H1 (cell line): ENCODE results near the gene ACE. TPM values are rescaled to one million over a fixed set of nuclear protein-coding genes. Genes with fewer than 3 reads are reported as not detected.

Experiments used
- CTCF ChIA-PET: fragments of 300-600 bp; sonication (Branson Sonifier 250); formaldehyde crosslinking; loops from one replicate; lab custom pipeline; 2021; ENCODE audit not compliant: partially characterized antibody; lab: Charles Lee
- POLR2A ChIA-PET: fragments of 300-600 bp; sonication (Branson Sonifier 250); formaldehyde crosslinking; loops from one replicate; lab custom pipeline; 2021; ENCODE audit warnings: inconsistent platforms; ENCODE audit not compliant: partially characterized antibody; lab: Charles Lee
- DNase-seq, 2 experiments: peaks; one replicate each; pipeline versions ENCODE4 v3.0.0 to v3.0.0-alpha.2; 2010 to 2022; ENCODE audit warnings: low spot score in 2 of 2, low read depth in 1 of 2, mixed read lengths in 1 of 2
- FAIRE-seq: peaks from 2 replicates; lab custom pipeline; 2011; peaks lifted over from hg19 to GRCh38; lab: Jason Lieb, UNC
- H2AFZ ChIP-seq: 2 replicates; pipeline ENCODE4 v1.8.1; 2012; ENCODE audit warnings: low read length, inconsistent platforms
- H2AK5ac ChIP-seq: 2 replicates; pipeline ENCODE4 v1.6.1; 2013; ENCODE audit warnings: low read depth, low read length
- H2BK120ac ChIP-seq: replicated peaks from 2 replicates; pipeline ENCODE3; 2013; ENCODE audit warnings: low read depth, low read length, inconsistent platforms
- H2BK12ac ChIP-seq: 2 replicates; pipeline ENCODE4 v1.6.1; 2013; ENCODE audit warnings: low read depth, low read length
- H2BK15ac ChIP-seq: 2 replicates; pipeline ENCODE4 v1.6.1; 2013; ENCODE audit warnings: low read length
- H2BK20ac ChIP-seq: 2 replicates; pipeline ENCODE4 v1.6.1; 2013; ENCODE audit warnings: low read length
- H2BK5ac ChIP-seq: 2 replicates; pipeline ENCODE4 v1.6.1; 2013; ENCODE audit warnings: low read depth, low read length
- H3K14ac ChIP-seq: 2 replicates; pipeline ENCODE4 v1.6.1; 2013; ENCODE audit warnings: inconsistent platforms; ENCODE audit not compliant: insufficient read length
- H3K18ac ChIP-seq: 2 replicates; pipeline ENCODE4 v1.6.1; 2013; ENCODE audit warnings: low read length; ENCODE audit errors: extremely low read depth
- H3K23ac ChIP-seq: 2 replicates; pipeline ENCODE4 v1.6.1; 2013; ENCODE audit warnings: inconsistent platforms; ENCODE audit not compliant: insufficient read length
- H3K23me2 ChIP-seq: 2 replicates; pipeline ENCODE4 v1.6.1; 2013; ENCODE audit warnings: low read depth, low read length
- H3K27ac ChIP-seq: 2 replicates; pipeline ENCODE4 v1.6.1; 2011; ENCODE audit warnings: low read depth, low read length, inconsistent platforms
- H3K27me3 ChIP-seq, 4 experiments: replicated peaks in 1 of 4; 1 replicate in 1 of 4; 2 replicates in 3 of 4; pipeline versions ENCODE4 v1.6.1 to v1.8.1; 2011 to 2013; ENCODE audit warnings: low read length in 3 of 4, mild to moderate bottlenecking in 3 of 4, inconsistent platforms in 2 of 4, mixed read lengths in 2 of 4, moderate library complexity in 1 of 4; ENCODE audit not compliant: control insufficient read depth in 3 of 4, insufficient read depth in 3 of 4; ENCODE audit errors: extremely low read depth in 1 of 4
- H3K36me3 ChIP-seq, 4 experiments: 2 replicates each; pipeline versions ENCODE4 v1.6.1 to v1.8.1; 2011 to 2013; ENCODE audit warnings: mild to moderate bottlenecking in 4 of 4, low read length in 3 of 4, moderate library complexity in 2 of 4, control low read depth in 1 of 4, inconsistent platforms in 1 of 4; ENCODE audit not compliant: insufficient read depth in 4 of 4, control insufficient read depth in 2 of 4
- H3K4ac ChIP-seq: replicated peaks from 2 replicates; pipeline ENCODE3; 2013; ENCODE audit warnings: low read length, low read depth, mixed read lengths, inconsistent platforms; ENCODE audit not compliant: insufficient read length
- H3K4me1 ChIP-seq, 4 experiments: replicated peaks in 1 of 4; 1 replicate in 1 of 4; 2 replicates in 3 of 4; pipeline versions ENCODE4 v1.6.1 to v1.8.1; 2011 to 2013; ENCODE audit warnings: low read length in 3 of 4, inconsistent platforms in 2 of 4, mixed read lengths in 1 of 4; ENCODE audit not compliant: insufficient read depth in 4 of 4, control insufficient read depth in 3 of 4
- H3K4me2 ChIP-seq, 2 experiments: 2 replicates each; pipeline versions ENCODE4 v1.6.1 to v1.8.1; 2011 to 2013; ENCODE audit warnings: low read depth in 2 of 2, low read length in 2 of 2, control low read depth in 1 of 2, inconsistent platforms in 1 of 2, mild to moderate bottlenecking in 1 of 2; ENCODE audit not compliant: insufficient read depth in 1 of 2
- H3K4me3 ChIP-seq, 4 experiments: fragments of 200-600, 300-600 bp in 1 of 4; sonication (generic), shearing (Covaris generic), sonication (Bioruptor Twin) in 1 of 4; 2 replicates each; pipeline versions ENCODE4 v1.5.1 to v1.8.1; 2011 to 2016; ENCODE audit warnings: low read length in 4 of 4, low read depth in 3 of 4, control low read depth in 2 of 4, inconsistent platforms in 2 of 4, mild to moderate bottlenecking in 2 of 4, mixed read lengths in 1 of 4, moderate library complexity in 1 of 4; ENCODE audit not compliant: insufficient read depth in 2 of 4; ENCODE audit errors: extremely low read depth in 1 of 4
- H3K56ac ChIP-seq: replicated peaks from 2 replicates; pipeline ENCODE3; 2013; ENCODE audit warnings: low read depth, mild to moderate bottlenecking, mixed read lengths, low read length, inconsistent platforms; ENCODE audit not compliant: insufficient read length
- H3K79me1 ChIP-seq: 2 replicates; pipeline ENCODE4 v1.6.1; 2013; ENCODE audit warnings: low read depth, low read length, control low read depth
- H3K79me2 ChIP-seq, 2 experiments: 2 replicates each; pipeline versions ENCODE4 v1.6.1 to v1.8.1; 2012 to 2013; ENCODE audit warnings: low read length in 2 of 2, mild to moderate bottlenecking in 2 of 2, inconsistent platforms in 1 of 2; ENCODE audit not compliant: insufficient read depth in 2 of 2, control insufficient read depth in 1 of 2
- H3K9ac ChIP-seq, 4 experiments: replicated peaks in 1 of 4; 1 replicate in 1 of 4; 2 replicates in 3 of 4; pipeline versions ENCODE4 v1.6.1 to v1.8.1; 2011 to 2013; ENCODE audit warnings: low read depth in 3 of 4, low read length in 3 of 4, control low read depth in 2 of 4, mild to moderate bottlenecking in 2 of 4, moderate library complexity in 2 of 4, inconsistent platforms in 1 of 4; ENCODE audit errors: extremely low read depth in 1 of 4
- H3K9me3 ChIP-seq, 2 experiments: 2 replicates each; pipeline versions ENCODE4 v1.6.1 to v1.8.1; 2012 to 2013; ENCODE audit warnings: mild to moderate bottlenecking in 2 of 2, moderate library complexity in 2 of 2, control low read depth in 1 of 2, inconsistent platforms in 1 of 2, low read depth in 1 of 2, low read length in 1 of 2, mixed read lengths in 1 of 2; ENCODE audit not compliant: insufficient read depth in 2 of 2
- H4K20me1 ChIP-seq, 2 experiments: replicated peaks in 1 of 2; 2 replicates each; pipeline versions ENCODE3 to v1.8.1; 2011 to 2013; ENCODE audit warnings: inconsistent platforms in 2 of 2, low read length in 2 of 2, mild to moderate bottlenecking in 1 of 2; ENCODE audit not compliant: insufficient read depth in 2 of 2, control insufficient read depth in 1 of 2
- H4K5ac ChIP-seq: 2 replicates; pipeline ENCODE4 v1.6.1; 2013; ENCODE audit warnings: low read length, low read depth, mixed read lengths, inconsistent platforms; ENCODE audit not compliant: insufficient read length
- H4K8ac ChIP-seq: 2 replicates; pipeline ENCODE4 v1.8.0; 2013; ENCODE audit warnings: mild to moderate bottlenecking, moderate library complexity, low read length, inconsistent platforms; ENCODE audit not compliant: insufficient read depth; ENCODE audit errors: extremely low read depth
- H4K91ac ChIP-seq: replicated peaks from 2 replicates; pipeline ENCODE3; 2013; ENCODE audit warnings: low read length, mixed read lengths, inconsistent platforms; ENCODE audit not compliant: insufficient read length
- BACH1 ChIP-seq: IDR thresholded peaks from 2 replicates; pipeline ENCODE4 v1.6.1; 2012; ENCODE audit warnings: low read length, improper control_type of control experiment
- CHD2 ChIP-seq: IDR thresholded peaks from 2 replicates; pipeline ENCODE4 v1.6.1; 2012; ENCODE audit warnings: low read length, improper control_type of control experiment
- CREB1 ChIP-seq: IDR thresholded peaks from 2 replicates; pipeline ENCODE4 v1.6.1; 2012; ENCODE audit warnings: inconsistent platforms
- JUND ChIP-seq: IDR thresholded peaks from 2 replicates; pipeline ENCODE4 v1.6.1; 2011; ENCODE audit warnings: mild to moderate bottlenecking, improper control_type of control experiment, low read length
- KDM5A ChIP-seq: fragments of 200-600 bp; IDR thresholded peaks from 2 replicates; pipeline ENCODE4 v1.7.1; 2012; ENCODE audit warnings: mild to moderate bottlenecking, low read length, inconsistent platforms, mixed read lengths
- NANOG ChIP-seq: IDR thresholded peaks from 2 replicates; pipeline ENCODE4 v1.6.1; 2011; ENCODE audit warnings: low read length, low read depth, mild to moderate bottlenecking, inconsistent platforms; ENCODE audit not compliant: insufficient read depth, poor library complexity, severe bottlenecking
- PHF8 ChIP-seq: fragments of 200-600 bp; sonication (generic); conservative IDR thresholded peaks from 2 replicates; pipeline ENCODE4 v1.7.1; 2012; ENCODE audit warnings: low read depth, mild to moderate bottlenecking, inconsistent platforms, low read length, moderate library complexity
- RNF2 ChIP-seq: fragments of 200-900, 300-1000 bp; sonication (generic); IDR thresholded peaks from 2 replicates; pipeline ENCODE4 v1.7.1; 2016; ENCODE audit warnings: borderline replicate concordance, low read depth, mild to moderate bottlenecking, antibody characterized with exemption, low read length; ENCODE audit not compliant: poor library complexity, severe bottlenecking; ENCODE audit errors: missing control alignments
- SIN3A ChIP-seq, 2 experiments: IDR thresholded peaks in 1 of 2; conservative IDR thresholded peaks in 1 of 2; 2 replicates each; pipeline ENCODE4 v1.6.1; 2011 to 2012; ENCODE audit warnings: low read length in 2 of 2, improper control_type of control experiment in 1 of 2, low read depth in 1 of 2, mild to moderate bottlenecking in 1 of 2
- SP1 ChIP-seq: IDR thresholded peaks from 2 replicates; pipeline ENCODE4 v1.6.1; 2011; ENCODE audit warnings: low read depth, low read length
- TEAD4 ChIP-seq: IDR thresholded peaks from 2 replicates; pipeline ENCODE4 v1.6.1; 2012; ENCODE audit warnings: low read depth, low read length, inconsistent platforms, mixed read lengths
- WGBS, 2 experiments: shearing (Covaris generic) in 1 of 2; methylation state at CpG; one replicate each; pipeline versions ENCODE4 v1.1.6 to v1.1.7; 2013 to 2015; ENCODE audit warnings: low lambda C conversion rate in 2 of 2, mixed read lengths in 2 of 2, inconsistent platforms in 1 of 2, low coverage in 1 of 2, missing lambda C conversion rate in 1 of 2; ENCODE audit not compliant: insufficient replicate concordance in 2 of 2, insufficient coverage in 1 of 2, insufficient read length in 1 of 2; ENCODE audit errors: extremely low coverage in 1 of 2, missing lambda C conversion rate in 1 of 2; 5-methylcytosine and 5-hydroxymethylcytosine counted together
- polyA plus RNA-seq, 7 experiments: library from polyadenylated mRNA; depleted of rRNA in 3 of 7; stranded (reverse) in 5 of 7; unstranded in 2 of 7; fragments of >200 nt in 5 of 7; fragments of 200-250 nt in 2 of 7; gene quantifications; 1 replicate in 5 of 7; 2 replicates in 1 of 7; 4 replicates in 1 of 7; pipeline versions ENCODE4 v1.2.1 to v1.2.3, GENCODE V29; 2011 to 2013; ENCODE audit warnings: missing spikeins in 2 of 7, mixed read lengths in 2 of 7
- total RNA-seq: library from RNA; stranded (reverse); fragmentation: NEBNext Ultra II Directional; extraction: Animal tissue kit (Norgen Biotek cat#: 25700); gene quantifications from 2 replicates; pipeline ENCODE4 v1.2.1, GENCODE V29; 2021

Gene ACE
- total and polyA plus RNA-seq, 2 of the 8 experiments (the other 6 are each of a cell fraction or from before 2014, with no cell fraction given), result 2.5 to 5.5 TPM

- H3K9me3 ChIP-seq, result no peaks in the 10 kb centered on the region
- no peak overlapping the region for H3K27ac ChIP-seq
- H4K91ac ChIP-seq, result no peak overlapping the region
- 79% methylated on average over 9 of the region's 9 CpGs; no CpG with 5 or more reads in 1 of the 2 experiments for WGBS, 2 experiments
- no peak overlapping the region for H3K23ac ChIP-seq
- no peak overlapping the region for H3K4me3 ChIP-seq
- no peak overlapping the region for H3K18ac ChIP-seq
- H3K4me1 ChIP-seq, result no peaks in the 10 kb centered on the region
- no peaks in the 10 kb centered on the region for H3K79me2 ChIP-seq
- H3K27me3 ChIP-seq, result no peaks in the 10 kb centered on the region
- H2BK5ac ChIP-seq, result no peak overlapping the region
- no peak overlapping the region for H3K4me2 ChIP-seq
- H3K23me2 ChIP-seq, result no peaks in the 10 kb centered on the region
- no peak overlapping the region for H2BK20ac ChIP-seq
- H2AFZ ChIP-seq, result peak overlapping the region; percentile 43; the same call in 1 of the 2 replicates
- H4K20me1 ChIP-seq, result no peaks in the 10 kb centered on the region
- H4K8ac ChIP-seq, result no peak overlapping the region; the same call in 1 of the 2 replicates
- no peaks in the 10 kb centered on the region for H3K36me3 ChIP-seq
- H2BK12ac ChIP-seq, result no peak overlapping the region
- H2AK5ac ChIP-seq, result no peak overlapping the region
- FAIRE-seq, result no peak
- H3K14ac ChIP-seq, result no peak overlapping the region
- H3K9ac ChIP-seq, result no peak overlapping the region
- no peaks in the 10 kb centered on the region for H3K79me1 ChIP-seq
- H3K56ac ChIP-seq, result no peak overlapping the region
- POLR2A ChIA-PET, result interaction anchor here (1.5 kb wide), 1 partner anchor 8 kb away, joined by 3 read pairs; no protein-coding TSS in a partner anchor
- CTCF ChIA-PET, result interaction anchor here (0.6 to 27.9 kb wide), 7 partner anchors 9 to 544 kb away, joined by 3 to 758 read pairs (median 5); partner anchors contain the start of genes CSHL1 and CYB561
- no peak for DNase-seq
- no peak overlapping the region for H4K5ac ChIP-seq
- H2BK15ac ChIP-seq, result no peak overlapping the region
- no peak overlapping the region for H3K4ac ChIP-seq
- H2BK120ac ChIP-seq, result no peak overlapping the region
- TF ChIP-seq SIN3A (conservative IDR thresholded peaks at IDR 0.05 in 1 of 2, IDR thresholded peaks at IDR 0.05 in 1 of 2; ENCODE audit: low read depth in 1 of 2, low read length in 2 of 2), result no peak
- TF ChIP-seq BACH1, result no peak
- no peak for TF ChIP-seq NANOG
- no peak for TF ChIP-seq JUND
- no peak for TF ChIP-seq CREB1
- no peak for TF ChIP-seq PHF8
- TF ChIP-seq TEAD4, result no peak
- no peak for TF ChIP-seq CHD2
- TF ChIP-seq SP1, result no peak
- no peak for TF ChIP-seq KDM5A
- no peak for TF ChIP-seq RNF2
These were observed 16.8 kb upstream of the ACE start for GRCh38 chr17:63460018-63460417.
